Measurements from ENCODE around the gene AJAP1. TPM values are rescaled to one million over a fixed set of nuclear protein-coding genes. Genes with fewer than 3 reads are reported as not detected.

The AJAP1 gene
- total and polyA plus RNA-seq, 2 donors (not counting 1 experiment from before 2014, with no cell fraction given): not detected

GRCh38 chr1:4621646-4622045, 32.8 kb upstream of the AJAP1 start:
- ChIA-PET POLR2A (no interaction called here), CTCF (interaction anchor here (0.9 kb wide), 1 partner anchor 49 kb away, joined by 3 read pairs; no protein-coding TSS in a partner anchor)
- Histone ChIP-seq H3K9ac (ENCODE audit: low read length) (no peak overlapping the region), H3K27me3 (replicated peaks in 1 of 4; ENCODE audit: control extremely low read depth in 1 of 4, control insufficient read depth in 3 of 4, insufficient read depth in 4 of 4, low read length in 3 of 4) (no peaks in the 10 kb centered on the region), H3K9me3 (ENCODE audit: control extremely low read depth in 1 of 3, control insufficient read depth in 2 of 3, insufficient read depth in 1 of 3, low read length in 2 of 3) (no peaks in the 10 kb centered on the region), H3K4me3 (ENCODE audit: control extremely low read depth in 1 of 5, extremely low read depth in 1 of 5, insufficient read depth in 1 of 5, low read depth in 2 of 5, low read length in 4 of 5) (no peak overlapping the region), H3K27ac (ENCODE audit: low read length in 2 of 2) (no peak overlapping the region), H3K4me1 (ENCODE audit: control insufficient read depth in 2 of 2, insufficient read depth in 2 of 2, low read length in 2 of 2) (no peaks in the 10 kb centered on the region), H3K4me2 (replicated peaks; ENCODE audit: low read depth, low read length, poor library complexity, severe bottlenecking) (no peak overlapping the region), H3K36me3 (replicated peaks in 1 of 2; ENCODE audit: control extremely low read depth in 1 of 2, control insufficient read depth in 1 of 2, extremely low read depth in 1 of 2, insufficient read depth in 2 of 2, low read length in 1 of 2) (no peaks in the 10 kb centered on the region), H3K79me2 (ENCODE audit: control insufficient read depth, insufficient read depth, low read length) (no peaks in the 10 kb centered on the region), H4K20me1 (ENCODE audit: control insufficient read depth, insufficient read depth, low read length, poor library complexity, severe bottlenecking) (no peaks in the 10 kb centered on the region), H2AFZ (ENCODE audit: insufficient read depth, low read depth, low read length, poor library complexity, severe bottlenecking) (no peak overlapping the region)
- H3K4me3 Mint-ChIP-seq: no peak overlapping the region
- DNase-seq (no peak), ATAC-seq (ENCODE audit: low read depth) (no peak)
- no peaks in the 10 kb centered on the region for H3K9me3 Mint-ChIP-seq (ENCODE audit: insufficient read depth)
- no peak overlapping the region for H3K27ac Mint-ChIP-seq
- 87% methylated on average over 3 of the region's 5 CpGs for WGBS (ENCODE audit: insufficient coverage)
- intact Hi-C loops (cut with micrococcal nuclease): loop anchor here (1.0 kb wide), 1 partner anchor 18 kb away; no protein-coding TSS in a partner anchor
- TF ChIP-seq CTCF (IDR thresholded peaks at IDR 0.05) (no peak), EZH2 (IDR thresholded peaks at IDR 0.05; ENCODE audit: borderline replicate concordance, insufficient read depth, low read depth, low read length, poor library complexity, severe bottlenecking) (no peak)
- no peaks in the 10 kb centered on the region for H3K27me3 Mint-ChIP-seq
- H3K4me1 Mint-ChIP-seq: no peaks in the 10 kb centered on the region

GRCh38 chr1:4622821-4623220, 31.6 kb upstream of the AJAP1 start:
- ATAC-seq (ENCODE audit: low read depth): no peak
- H4K20me1 ChIP-seq (ENCODE audit: control insufficient read depth, insufficient read depth, low read length, poor library complexity, severe bottlenecking): no peaks in the 10 kb centered on the region
- H2AFZ ChIP-seq (ENCODE audit: insufficient read depth, low read depth, low read length, poor library complexity, severe bottlenecking): no peak overlapping the region
- no peaks in the 10 kb centered on the region for H3K9me3 ChIP-seq (ENCODE audit: control extremely low read depth in 1 of 3, control insufficient read depth in 2 of 3, insufficient read depth in 1 of 3, low read length in 2 of 3)
- no peak overlapping the region for H3K27ac Mint-ChIP-seq
- no peaks in the 10 kb centered on the region for H3K27me3 Mint-ChIP-seq
- intact Hi-C loops (cut with micrococcal nuclease): no loop called here
- TF ChIP-seq CTCF (IDR thresholded peaks at IDR 0.05) (no peak), EZH2 (IDR thresholded peaks at IDR 0.05; ENCODE audit: borderline replicate concordance, insufficient read depth, low read depth, low read length, poor library complexity, severe bottlenecking) (no peak)
- H3K4me3 ChIP-seq (ENCODE audit: control extremely low read depth in 1 of 5, extremely low read depth in 1 of 5, insufficient read depth in 1 of 5, low read depth in 2 of 5, low read length in 4 of 5): no peak overlapping the region
- no peaks in the 10 kb centered on the region for H3K4me1 Mint-ChIP-seq
- no peak for DNase-seq
- no peak overlapping the region for H3K4me2 ChIP-seq (replicated peaks; ENCODE audit: low read depth, low read length, poor library complexity, severe bottlenecking)
- ChIA-PET CTCF (no interaction called here), POLR2A (no interaction called here)
- WGBS (ENCODE audit: insufficient coverage): 95% methylated on average over 10 of the region's 10 CpGs
- H3K27me3 ChIP-seq (replicated peaks in 1 of 4; ENCODE audit: control extremely low read depth in 1 of 4, control insufficient read depth in 3 of 4, insufficient read depth in 4 of 4, low read length in 3 of 4): no peaks in the 10 kb centered on the region
- H3K79me2 ChIP-seq (ENCODE audit: control insufficient read depth, insufficient read depth, low read length): no peaks in the 10 kb centered on the region
- H3K9me3 Mint-ChIP-seq (ENCODE audit: insufficient read depth): no peaks in the 10 kb centered on the region
- H3K27ac ChIP-seq (ENCODE audit: low read length in 2 of 2): no peak overlapping the region
- no peak overlapping the region for H3K9ac ChIP-seq (ENCODE audit: low read length)
- H3K36me3 ChIP-seq (replicated peaks in 1 of 2; ENCODE audit: control extremely low read depth in 1 of 2, control insufficient read depth in 1 of 2, extremely low read depth in 1 of 2, insufficient read depth in 2 of 2, low read length in 1 of 2): no peaks in the 10 kb centered on the region
- H3K4me3 Mint-ChIP-seq: no peak overlapping the region
- H3K4me1 ChIP-seq (ENCODE audit: control insufficient read depth in 2 of 2, insufficient read depth in 2 of 2, low read length in 2 of 2): no peaks in the 10 kb centered on the region

Measured in B cell (primary cell).